GM12875 (cell line): ENCODE results near the gene SPHK2.

Experiments
- H3K4me3 ChIP-seq: one replicate; pipeline ENCODE4 v1.5.1; 2011; ENCODE audit warnings: low read depth, low read length, control low read depth
- CTCF ChIP-seq: IDR thresholded peaks from 2 replicates; pipeline ENCODE4 v1.5.1; 2011; ENCODE audit warnings: low read depth, mild to moderate bottlenecking, control low read depth, inconsistent platforms, low read length, moderate library complexity, borderline replicate concordance; ENCODE audit not compliant: insufficient read depth

SPHK2 gene

GRCh38 chr19:48613852-48614435, 5.4 kb upstream of the SPHK2 start:
- no peak for TF ChIP-seq CTCF

GRCh38 chr19:48614436-48615230, 4.7 kb upstream of the SPHK2 start, which contains the start of gene FAM83E:
TSS of gene FAM83E (minus strand) at chr19:48615076. CDS start at chr19:48613372, 1,704 bp downstream.
- TF ChIP-seq CTCF: no peak
- no peak within 1 kb of the TSS for H3K4me3 ChIP-seq

More at GRCh38 chr19:48613852-48614435, 5.4 kb upstream of the SPHK2 start:
- H3K4me3 ChIP-seq: no peak overlapping the region

- no peak overlapping the region for H3K4me3 ChIP-seq
- TF ChIP-seq CTCF: no peak
These were observed 3.9 kb upstream of the SPHK2 start for GRCh38 chr19:48615231-48616040.

GRCh38 chr19:48616041-48616436, 3.3 kb upstream of the SPHK2 start:
- H3K4me3 ChIP-seq: no peak overlapping the region
- TF ChIP-seq CTCF: no peak

GRCh38 chr19:48616491-48617056, 2.7 kb upstream of the SPHK2 start:
- no peak overlapping the region for H3K4me3 ChIP-seq
- no peak for TF ChIP-seq CTCF

- no peak for TF ChIP-seq CTCF
- H3K4me3 ChIP-seq: peak overlapping the region; percentile 96
These were observed 2.0 kb upstream of the SPHK2 start for GRCh38 chr19:48617146-48617937.
